GM23248 (cell line): ENCODE results near the gene UGGT1.

Experiments used
- EZH2 ChIP-seq: fragments of 200-600 bp; sonication (generic); IDR thresholded peaks from 2 replicates; pipeline ENCODE4 v1.6.1; 2018; ENCODE audit warnings: antibody characterized with exemption, mild to moderate bottlenecking; ENCODE audit not compliant: insufficient read depth, poor library complexity, severe bottlenecking
- EZH2phosphoT487 ChIP-seq: fragments of 200-600 bp; sonication (generic); IDR thresholded peaks from 2 replicates; pipeline ENCODE4 v1.6.1; 2018; ENCODE audit warnings: antibody characterized with exemption, moderate library complexity, mild to moderate bottlenecking, low read depth; ENCODE audit not compliant: insufficient read depth

DNA sequence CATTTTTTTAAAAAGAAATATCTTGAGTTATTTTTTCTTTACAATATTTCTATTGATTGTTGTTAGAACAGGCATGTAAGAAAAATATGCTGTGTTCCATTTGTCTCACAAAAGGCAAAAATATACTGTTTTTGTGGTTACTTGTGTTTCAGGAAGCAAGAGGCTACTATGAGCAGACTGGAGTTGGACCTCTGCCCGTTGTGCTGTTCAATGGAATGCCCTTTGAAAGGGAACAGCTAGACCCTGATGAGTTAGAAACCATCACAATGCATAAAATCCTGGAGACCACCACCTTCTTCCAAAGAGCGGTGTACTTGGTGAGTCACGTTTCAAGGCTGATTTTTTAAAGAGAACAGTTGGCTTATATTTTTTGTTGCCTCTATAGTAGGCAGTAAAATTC, 54.7 kb downstream of the UGGT1 start:
- TF ChIP-seq EZH2phosphoT487, result no peak
- TF ChIP-seq EZH2, result no peak
